ENCODE data around the gene FSD1. TPM values are rescaled to one million over a fixed set of nuclear protein-coding genes. Genes with fewer than 3 reads are reported as not detected.

Gene FSD1
- 16.4 to 17.7 TPM (median 17.1 TPM) in 3 replicates for total RNA-seq

DNA sequence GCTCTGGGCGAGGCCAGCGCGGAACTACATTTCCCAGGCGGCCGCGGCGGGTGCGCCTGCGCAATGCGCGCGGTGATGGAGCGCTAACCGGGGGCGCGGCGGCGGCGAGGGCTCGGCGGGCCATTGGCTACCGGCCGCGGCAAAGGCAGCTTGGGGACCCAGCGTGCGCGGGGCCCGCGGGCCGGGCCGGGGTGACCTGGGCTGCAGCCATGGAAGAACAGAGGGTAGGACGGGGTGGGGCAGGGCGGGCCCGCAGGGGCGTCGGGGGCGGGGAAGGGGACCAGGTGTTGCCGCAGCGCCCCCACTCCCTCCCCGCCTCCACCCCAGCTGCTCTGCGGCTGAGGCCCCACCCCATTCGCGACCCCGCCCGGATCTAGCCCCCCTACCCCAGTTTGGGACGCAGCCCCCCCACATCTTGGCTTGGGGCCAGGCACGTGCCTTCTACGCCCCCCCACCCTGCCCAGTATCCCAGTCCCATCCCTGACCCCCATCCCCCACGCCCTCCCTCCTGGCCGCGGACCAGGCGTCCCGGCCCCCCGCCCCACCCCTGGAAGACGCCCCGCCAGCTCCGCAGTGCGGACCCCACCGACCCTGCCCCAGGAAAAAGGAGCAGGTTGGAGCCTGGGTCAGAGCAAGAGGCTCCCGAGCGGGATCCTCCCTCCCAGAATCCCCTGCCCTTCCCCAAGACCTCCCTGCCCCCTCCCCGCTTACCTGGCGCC is at the start of gene FSD1:
Gene FSD1, plus strand, starts transcription at position 61 of the 719 bp plus-strand sequence. Its CDS starts 149 bp downstream, at position 210.
- peak within 1 kb of the TSS; percentile 59 for H3K4me3 Mint-ChIP-seq
- H3K4me1 Mint-ChIP-seq, result peaks cover 6% of the 10 kb centered on the region
- H3K27ac Mint-ChIP-seq, result no peak within 1 kb of the TSS
- no peaks in the 10 kb centered on the region for H3K27me3 Mint-ChIP-seq (ENCODE audit: low read depth)
- peaks cover 3% of the 10 kb centered on the region for H3K36me3 Mint-ChIP-seq
- no peaks in the 10 kb centered on the region for H3K9me3 Mint-ChIP-seq
- peak in 1 of 2 experiments; percentile 76 for DNase-seq (ENCODE audit: low spot score in 2 of 2, unreplicated experiment in 2 of 2)
- TF ChIP-seq, protein P1, sequence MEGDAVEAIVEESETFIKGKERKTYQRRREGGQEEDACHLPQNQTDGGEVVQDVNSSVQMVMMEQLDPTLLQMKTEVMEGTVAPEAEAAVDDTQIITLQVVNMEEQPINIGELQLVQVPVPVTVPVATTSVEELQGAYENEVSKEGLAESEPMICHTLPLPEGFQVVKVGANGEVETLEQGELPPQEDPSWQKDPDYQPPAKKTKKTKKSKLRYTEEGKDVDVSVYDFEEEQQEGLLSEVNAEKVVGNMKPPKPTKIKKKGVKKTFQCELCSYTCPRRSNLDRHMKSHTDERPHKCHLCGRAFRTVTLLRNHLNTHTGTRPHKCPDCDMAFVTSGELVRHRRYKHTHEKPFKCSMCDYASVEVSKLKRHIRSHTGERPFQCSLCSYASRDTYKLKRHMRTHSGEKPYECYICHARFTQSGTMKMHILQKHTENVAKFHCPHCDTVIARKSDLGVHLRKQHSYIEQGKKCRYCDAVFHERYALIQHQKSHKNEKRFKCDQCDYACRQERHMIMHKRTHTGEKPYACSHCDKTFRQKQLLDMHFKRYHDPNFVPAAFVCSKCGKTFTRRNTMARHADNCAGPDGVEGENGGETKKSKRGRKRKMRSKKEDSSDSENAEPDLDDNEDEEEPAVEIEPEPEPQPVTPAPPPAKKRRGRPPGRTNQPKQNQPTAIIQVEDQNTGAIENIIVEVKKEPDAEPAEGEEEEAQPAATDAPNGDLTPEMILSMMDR (IDR thresholded peaks at IDR 0.05; ENCODE audit: unreplicated experiment), result no peak

- Mint-ChIP-seq H3K27me3 (ENCODE audit: low read depth) (no peaks in the 10 kb centered on the region), H3K27ac (no peak overlapping the region), H3K9me3 (peaks cover 5% of the 10 kb centered on the region), H3K4me3 (no peak overlapping the region), H3K4me1 (no peaks in the 10 kb centered on the region), H3K36me3 (peaks cover 41% of the 10 kb centered on the region)
- DNase-seq (ENCODE audit: low spot score in 2 of 2, unreplicated experiment in 2 of 2), result no peak
- TF ChIP-seq, protein P1 (IDR thresholded peaks at IDR 0.05; ENCODE audit: unreplicated experiment), result no peak
These were observed 47.8 kb upstream of the FSD1 start for GRCh38 chr19:4256563-4256962.

GRCh38 chr19:4257025-4257424 is 47.4 kb upstream of the FSD1 start:
- Mint-ChIP-seq H3K9me3 (peaks cover 5% of the 10 kb centered on the region), H3K36me3 (peaks cover 38% of the 10 kb centered on the region), H3K27ac (no peak overlapping the region), H3K4me1 (no peaks in the 10 kb centered on the region), H3K4me3 (no peak overlapping the region), H3K27me3 (ENCODE audit: low read depth) (no peaks in the 10 kb centered on the region)
- TF ChIP-seq, protein P1 (IDR thresholded peaks at IDR 0.05; ENCODE audit: unreplicated experiment), result no peak
- no peak for DNase-seq (ENCODE audit: low spot score in 2 of 2, unreplicated experiment in 2 of 2)

DNA sequence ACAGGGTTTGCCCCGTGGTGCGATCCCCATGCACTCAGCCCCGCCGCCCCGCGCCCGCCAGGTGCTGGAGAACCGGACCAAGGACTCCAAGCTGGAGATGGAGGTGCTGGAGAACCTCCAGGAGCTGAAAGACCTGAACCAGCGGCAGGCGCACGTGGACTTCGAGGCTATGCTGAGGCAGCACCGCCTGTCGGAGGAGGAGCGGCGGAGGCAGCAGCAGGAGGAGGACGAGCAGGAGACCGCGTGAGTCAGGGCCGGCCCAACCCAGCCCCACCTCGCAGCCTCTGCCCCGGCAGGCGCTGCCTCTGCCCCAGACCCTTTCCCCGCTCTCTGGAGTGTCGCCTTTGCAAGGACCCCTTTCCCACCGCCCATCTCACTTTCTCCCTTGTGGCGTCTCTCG is 46.2 kb upstream of the FSD1 start:
- TF ChIP-seq, protein P1 (IDR thresholded peaks at IDR 0.05; ENCODE audit: unreplicated experiment), result no peak
- no peak for DNase-seq (ENCODE audit: low spot score in 2 of 2, unreplicated experiment in 2 of 2)
- Mint-ChIP-seq H3K4me3 (no peak overlapping the region), H3K27me3 (ENCODE audit: low read depth) (no peaks in the 10 kb centered on the region), H3K4me1 (no peaks in the 10 kb centered on the region), H3K9me3 (peaks cover 5% of the 10 kb centered on the region), H3K27ac (no peak overlapping the region), H3K36me3 (peaks cover 30% of the 10 kb centered on the region)

GRCh38 chr19:4260613-4261191 is 43.7 kb upstream of the FSD1 start:
- H3K27me3 Mint-ChIP-seq (ENCODE audit: low read depth), result no peaks in the 10 kb centered on the region
- TF ChIP-seq, protein P1 (IDR thresholded peaks at IDR 0.05; ENCODE audit: unreplicated experiment), result no peak
- peaks cover 17% of the 10 kb centered on the region for H3K36me3 Mint-ChIP-seq
- no peaks in the 10 kb centered on the region for H3K4me1 Mint-ChIP-seq
- H3K9me3 Mint-ChIP-seq, result no peaks in the 10 kb centered on the region
- H3K27ac Mint-ChIP-seq, result no peak overlapping the region
- DNase-seq (ENCODE audit: low spot score in 2 of 2, unreplicated experiment in 2 of 2), result no peak
- H3K4me3 Mint-ChIP-seq, result no peak overlapping the region

Data from mesothelial cell of epicardium (in vitro differentiated cells).